ENCODE measurements around the gene FNBP1.
"Not testable (repeated sequence)": the region's sequence is repeated elsewhere in the genome, so short reads cannot be mapped to it uniquely, and the experiment has no call there.

GRCh38 chr9:130006952-130007351, 36.0 kb downstream of the FNBP1 start:
- TF ChIP-seq CTCF (conservative IDR thresholded peaks at IDR 0.05); ZFX (IDR thresholded peaks at IDR 0.05): not testable (repeated sequence)
